ENCODE measurements around the gene NCKAP5.

NCKAP5 gene

DNA sequence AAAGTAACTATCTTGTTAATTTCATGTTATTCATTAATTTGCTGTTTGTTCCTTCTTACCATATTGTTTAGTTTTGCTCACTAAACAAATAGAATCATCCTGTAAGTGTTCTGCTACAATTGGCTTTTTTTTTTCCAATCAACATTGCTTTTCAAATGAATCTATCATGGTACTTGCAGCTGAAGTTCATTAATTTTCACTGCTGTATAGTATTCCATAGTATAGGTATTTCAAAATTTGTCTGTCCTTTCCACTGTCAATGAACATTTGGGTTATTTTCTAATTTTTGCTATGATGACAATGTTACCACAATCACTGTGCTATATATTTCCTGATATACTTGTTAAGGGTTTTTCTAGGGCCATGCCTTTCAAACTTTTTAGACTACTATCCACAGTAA lies 809.3 kb downstream of the NCKAP5 start:
- Histone ChIP-seq H3K79me2 (ENCODE audit: insufficient read depth, low read length) (no peaks in the 10 kb centered on the region), H3K27me3 (ENCODE audit: insufficient read depth, low read length) (no peaks in the 10 kb centered on the region), H3K9me2 (ENCODE audit: low read depth, low read length) (no peaks in the 10 kb centered on the region), H3K9me3 (ENCODE audit: low read length) (0 out of 2 replicates have a peak, but pooled peaks cover 3% of the 10 kb centered on the region), H3K4me1 (ENCODE audit: insufficient read depth, low read length, severe bottlenecking) (no peaks in the 10 kb centered on the region), H2AFZ (ENCODE audit: low read length) (no peak overlapping the region), H3F3A (ENCODE audit: insufficient read depth, low read length) (no peaks in the 10 kb centered on the region), H3K4me2 (ENCODE audit: low read length) (no peak overlapping the region), H3K27ac (ENCODE audit: low read depth, low read length, poor library complexity, severe bottlenecking) (no peak overlapping the region), H3K9ac (ENCODE audit: low read length) (no peak overlapping the region), H3K36me3 (ENCODE audit: insufficient read depth, low read length) (no peaks in the 10 kb centered on the region), H3K4me3 (ENCODE audit: low read depth, low read length, poor library complexity, severe bottlenecking) (no peak overlapping the region), H4K20me1 (ENCODE audit: insufficient read depth, low read length) (no peaks in the 10 kb centered on the region)
- no peak for TF ChIP-seq CTCF (IDR thresholded peaks at IDR 0.05; ENCODE audit: low read length)
- no peak for TF ChIP-seq EZH2 (IDR thresholded peaks at IDR 0.05; ENCODE audit: borderline replicate concordance, low read length)

- TF ChIP-seq EZH2 (IDR thresholded peaks at IDR 0.05; ENCODE audit: borderline replicate concordance, low read length) (no peak), CTCF (IDR thresholded peaks at IDR 0.05; ENCODE audit: low read length) (no peak)
- Histone ChIP-seq H3K27ac (ENCODE audit: low read depth, low read length, poor library complexity, severe bottlenecking) (no peak overlapping the region), H4K20me1 (ENCODE audit: insufficient read depth, low read length) (no peaks in the 10 kb centered on the region), H3K9ac (ENCODE audit: low read length) (no peak overlapping the region), H3K9me2 (ENCODE audit: low read depth, low read length) (no peaks in the 10 kb centered on the region), H3K9me3 (ENCODE audit: low read length) (0 out of 2 replicates have a peak, but pooled peaks cover 3% of the 10 kb centered on the region), H3K4me2 (ENCODE audit: low read length) (no peak overlapping the region), H3K4me3 (ENCODE audit: low read depth, low read length, poor library complexity, severe bottlenecking) (no peak overlapping the region), H2AFZ (ENCODE audit: low read length) (no peak overlapping the region), H3K27me3 (ENCODE audit: insufficient read depth, low read length) (no peaks in the 10 kb centered on the region), H3F3A (ENCODE audit: insufficient read depth, low read length) (no peaks in the 10 kb centered on the region), H3K79me2 (ENCODE audit: insufficient read depth, low read length) (no peaks in the 10 kb centered on the region), H3K4me1 (ENCODE audit: insufficient read depth, low read length, severe bottlenecking) (no peaks in the 10 kb centered on the region), H3K36me3 (ENCODE audit: insufficient read depth, low read length) (no peaks in the 10 kb centered on the region)
These were observed 810.6 kb downstream of the NCKAP5 start for GRCh38 chr2:132757676-132758075.

- Histone ChIP-seq H2AFZ (ENCODE audit: low read length) (no peak overlapping the region), H3K4me3 (ENCODE audit: low read depth, low read length, poor library complexity, severe bottlenecking) (no peak overlapping the region), H3K9ac (ENCODE audit: low read length) (no peak overlapping the region), H3K27me3 (ENCODE audit: insufficient read depth, low read length) (no peaks in the 10 kb centered on the region), H4K20me1 (ENCODE audit: insufficient read depth, low read length) (no peaks in the 10 kb centered on the region), H3K9me3 (ENCODE audit: low read length) (0 out of 2 replicates have a peak, but pooled peaks cover 3% of the 10 kb centered on the region), H3K79me2 (ENCODE audit: insufficient read depth, low read length) (no peaks in the 10 kb centered on the region), H3K4me2 (ENCODE audit: low read length) (no peak overlapping the region), H3K4me1 (ENCODE audit: insufficient read depth, low read length, severe bottlenecking) (no peaks in the 10 kb centered on the region), H3K36me3 (ENCODE audit: insufficient read depth, low read length) (no peaks in the 10 kb centered on the region), H3K27ac (ENCODE audit: low read depth, low read length, poor library complexity, severe bottlenecking) (no peak overlapping the region), H3K9me2 (ENCODE audit: low read depth, low read length) (no peaks in the 10 kb centered on the region), H3F3A (ENCODE audit: insufficient read depth, low read length) (no peaks in the 10 kb centered on the region)
- TF ChIP-seq EZH2 (IDR thresholded peaks at IDR 0.05; ENCODE audit: borderline replicate concordance, low read length) (no peak), CTCF (IDR thresholded peaks at IDR 0.05; ENCODE audit: low read length) (no peak)
These were observed 811.2 kb downstream of the NCKAP5 start for GRCh38 chr2:132757002-132757589.
